NK-92 treated with Interleukin-12 subunit alpha and Interleukin-12 subunit beta, amount 100 ng/mL, for 24 hours (cell line): ENCODE data around the gene TBC1D12.
"Not testable (repeated sequence)": the region's sequence is repeated elsewhere in the genome, so short reads cannot be mapped to it uniquely, and the experiment has no call there.

Experiments used
- DNase-seq: peaks from one replicate; lab custom pipeline; 2025; lab: John Stamatoyannopoulos, UW

The TBC1D12 gene

GRCh38 chr10:94402204-94402842 is at the start of gene TBC1D12:
TSS of gene TBC1D12 (plus strand) at chr10:94402541. CDS start at chr10:94402614, 73 bp downstream.
- DNase-seq, result no peak

- DNase-seq, result no peak
Observed at GRCh38 chr10:94353336-94353735, 49.0 kb upstream of the TBC1D12 start.

- DNase-seq, result no peak
Observed at GRCh38 chr10:94355841-94356240, 46.5 kb upstream of the TBC1D12 start.

GRCh38 chr10:94357193-94357592 is 45.1 kb upstream of the TBC1D12 start:
- DNase-seq, result no peak

GRCh38 chr10:94358480-94358879 is 43.9 kb upstream of the TBC1D12 start:
- no peak for DNase-seq

GRCh38 chr10:94361171-94361794 is 41.1 kb upstream of the TBC1D12 start:
- no peak for DNase-seq

GRCh38 chr10:94362360-94363250 is 39.7 kb upstream of the TBC1D12 start, which contains the start of gene NOC3L:
TSS of gene NOC3L (minus strand) at chr10:94362939. CDS start at chr10:94362838, 101 bp downstream.
- DNase-seq, result peak; percentile 84

GRCh38 chr10:94363251-94363565 is 39.1 kb upstream of the TBC1D12 start:
- DNase-seq, result no peak

GRCh38 chr10:94364482-94364881 is 37.9 kb upstream of the TBC1D12 start:
- DNase-seq, result no peak

- DNase-seq, result no peak
Observed at GRCh38 chr10:94366382-94366781, 36.0 kb upstream of the TBC1D12 start.

- no peak for DNase-seq
Observed at GRCh38 chr10:94370501-94370900, 31.8 kb upstream of the TBC1D12 start.

- no peak for DNase-seq
Observed at GRCh38 chr10:94375374-94375773, 27.0 kb upstream of the TBC1D12 start.

- no peak for DNase-seq
Observed at GRCh38 chr10:94376865-94377264, 25.5 kb upstream of the TBC1D12 start.

GRCh38 chr10:94383530-94383929 is 18.8 kb upstream of the TBC1D12 start:
- no peak for DNase-seq

GRCh38 chr10:94385733-94386132 is 16.6 kb upstream of the TBC1D12 start:
- DNase-seq, result not testable (repeated sequence)

GRCh38 chr10:94392117-94392516 is 10.2 kb upstream of the TBC1D12 start:
- DNase-seq, result not testable (repeated sequence)

GRCh38 chr10:94397549-94398370 is 4.6 kb upstream of the TBC1D12 start:
- no peak for DNase-seq

- DNase-seq, result no peak
Observed at GRCh38 chr10:94398762-94399161, 3.6 kb upstream of the TBC1D12 start.

- DNase-seq, result no peak
Observed at GRCh38 chr10:94402843-94403379, 570 bp downstream of the TBC1D12 start.

- DNase-seq, result no peak
Observed at GRCh38 chr10:94403380-94404213, 1.3 kb downstream of the TBC1D12 start.

- no peak for DNase-seq
Observed at GRCh38 chr10:94405406-94405805, 3.1 kb downstream of the TBC1D12 start.
